Stomach (tissue), 9 donors: ENCODE data around the gene DRC3. TPM values are rescaled to one million over a fixed set of nuclear protein-coding genes. Genes with fewer than 3 reads are reported as not detected.

Experiments used
- DNase-seq, 2 donors: peaks; one replicate each; pipeline versions ENCODE4 v3.0.0 to v3.0.0-alpha.2; 2013 to 2019
- H3K27ac ChIP-seq, 5 donors: fragments of 200-600 bp in 4 of 5; sonication (generic) in 4 of 5; one replicate each; pipeline ENCODE4 v1.5.1; 2013 to 2019; ENCODE audit warnings: mild to moderate bottlenecking in 1 of 5, moderate library complexity in 1 of 5
- H3K27me3 ChIP-seq, 3 donors: fragments of 200-600 bp; sonication (generic); one replicate each; pipeline ENCODE4 v1.5.1; 2017 to 2019; ENCODE audit warnings: mixed run types in 1 of 3
- H3K36me3 ChIP-seq, 4 donors: fragments of 200-600 bp; sonication (generic); 1 replicate in 3 of 4; 2 replicates in 1 of 4; pipeline ENCODE4 v1.5.1; 2016 to 2019
- H3K4me1 ChIP-seq, 4 donors: fragments of 200-600 bp; sonication (generic); one replicate each; pipeline ENCODE4 v1.5.1; 2016 to 2019
- H3K4me3 ChIP-seq, 4 donors: fragments of 200-600 bp; sonication (generic) in 3 of 4; one replicate each; pipeline ENCODE4 v1.5.1; 2016 to 2019; ENCODE audit warnings: mild to moderate bottlenecking in 1 of 4
- H3K9me3 ChIP-seq, 4 donors: fragments of 200-600 bp; sonication (generic); one replicate each; pipeline ENCODE4 v1.5.1; 2016 to 2019
- EP300 ChIP-seq: sonication (generic); formaldehyde crosslinking; IDR thresholded peaks from one replicate; pipeline ENCODE4 v1.6.1; 2017; ENCODE audit warnings: antibody characterized with exemption
- POLR2A ChIP-seq, 4 donors: fragments of 450-650 bp; IDR thresholded peaks; one replicate each; pipeline ENCODE4 v1.6.1; 2016; ENCODE audit warnings: antibody characterized with exemption in 4 of 4, control low read depth in 2 of 4, mild to moderate bottlenecking in 1 of 4, moderate library complexity in 1 of 4
- POLR2AphosphoS5 ChIP-seq, 3 donors: sonication (generic); formaldehyde crosslinking; IDR thresholded peaks; one replicate each; pipeline ENCODE4 v1.6.1; 2016; ENCODE audit warnings: antibody characterized with exemption in 3 of 3
- WGBS, 5 donors: extraction: QIAGEN DNeasy Blood & Tissue Kit in 3 of 5; methylation state at CpG; one replicate each; pipeline versions ENCODE4 v1.1.5 to v1.1.7; 2013 to 2018; 5-methylcytosine and 5-hydroxymethylcytosine counted together
- intact Hi-C: fragments of 100-400 bp; cut with DNase I; formaldehyde crosslinking; loops from one replicate; pipeline ENCODE4 v1.15.1; 2023; ENCODE audit warnings: low total_unique reads
- polyA plus RNA-seq, 3 donors: library from polyadenylated mRNA; stranded (reverse); fragments of 200-250 nt; gene quantifications; one replicate each; pipeline ENCODE4 v1.2.3, GENCODE V29; 2013
- total RNA-seq, 5 donors: library from RNA; depleted of rRNA; stranded (reverse); fragments of >200 nt; gene quantifications; one replicate each; pipeline versions ENCODE4 v1.1.0 to v1.2.3, GENCODE V29; 2014 to 2016
- TF ChIP-seq, protein P1 (sequence below), 7 experiments: fragments of 450-650 bp in 4 of 7; fragments of 200-600 bp in 3 of 7; sonication (generic) in 3 of 7; IDR thresholded peaks; one replicate each; pipeline ENCODE4 v1.5.1; 2016 to 2019; ENCODE audit warnings: antibody characterized with exemption in 7 of 7, control low read depth in 2 of 7, mild to moderate bottlenecking in 1 of 7
- donor health status: healthy with polysubstance abuse.
- donor health status: Bipolar disorder and iron deficiency.
- donor health status: healthy.

Gene DRC3
- total and polyA plus RNA-seq, 8 donors, result 1.1 to 16.5 (median 1.7) TPM; not detected in 1

DNA sequence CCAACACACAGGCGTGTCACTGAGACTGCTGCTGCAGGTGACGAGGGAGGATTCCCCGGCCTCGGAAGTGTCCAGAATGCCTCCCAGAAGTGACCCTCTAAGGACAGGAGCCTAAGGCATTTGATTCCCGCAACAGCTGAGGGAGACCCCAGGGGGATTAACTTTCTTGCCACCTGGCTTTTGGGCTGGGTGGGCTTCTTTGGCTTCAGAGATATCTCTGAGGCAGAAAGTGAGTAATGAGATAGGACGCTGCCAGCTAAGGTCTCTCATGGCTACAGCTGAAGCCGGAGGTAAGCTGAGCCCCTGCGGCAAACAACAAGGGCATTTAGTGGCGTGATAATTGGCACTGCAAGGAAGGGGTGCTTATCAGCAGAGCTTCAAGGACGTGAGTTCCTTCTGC is 17.0 kb downstream of the DRC3 start:
- no peak overlapping the region for H3K4me3 ChIP-seq
- TF ChIP-seq POLR2AphosphoS5 (IDR thresholded peaks at IDR 0.05), result no peak
- TF ChIP-seq EP300, result no peak
- TF ChIP-seq POLR2A (IDR thresholded peaks at IDR 0.05), result no peak
- TF ChIP-seq, protein P1, sequence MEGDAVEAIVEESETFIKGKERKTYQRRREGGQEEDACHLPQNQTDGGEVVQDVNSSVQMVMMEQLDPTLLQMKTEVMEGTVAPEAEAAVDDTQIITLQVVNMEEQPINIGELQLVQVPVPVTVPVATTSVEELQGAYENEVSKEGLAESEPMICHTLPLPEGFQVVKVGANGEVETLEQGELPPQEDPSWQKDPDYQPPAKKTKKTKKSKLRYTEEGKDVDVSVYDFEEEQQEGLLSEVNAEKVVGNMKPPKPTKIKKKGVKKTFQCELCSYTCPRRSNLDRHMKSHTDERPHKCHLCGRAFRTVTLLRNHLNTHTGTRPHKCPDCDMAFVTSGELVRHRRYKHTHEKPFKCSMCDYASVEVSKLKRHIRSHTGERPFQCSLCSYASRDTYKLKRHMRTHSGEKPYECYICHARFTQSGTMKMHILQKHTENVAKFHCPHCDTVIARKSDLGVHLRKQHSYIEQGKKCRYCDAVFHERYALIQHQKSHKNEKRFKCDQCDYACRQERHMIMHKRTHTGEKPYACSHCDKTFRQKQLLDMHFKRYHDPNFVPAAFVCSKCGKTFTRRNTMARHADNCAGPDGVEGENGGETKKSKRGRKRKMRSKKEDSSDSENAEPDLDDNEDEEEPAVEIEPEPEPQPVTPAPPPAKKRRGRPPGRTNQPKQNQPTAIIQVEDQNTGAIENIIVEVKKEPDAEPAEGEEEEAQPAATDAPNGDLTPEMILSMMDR (IDR thresholded peaks at IDR 0.05), result no peak
- H3K27ac ChIP-seq, result no peak overlapping the region
- WGBS, 5 donors, result 83 to 91% (median 87%) methylated on average over 10 of the region's 10 CpGs
- H3K9me3 ChIP-seq, result no peaks in the 10 kb centered on the region
- no peaks in the 10 kb centered on the region for H3K27me3 ChIP-seq
- H3K36me3 ChIP-seq, result peaks cover 0 to 39% (median 0%) of the 10 kb centered on the region in 4 donors
- intact Hi-C loops, result no loop called here
- H3K4me1 ChIP-seq, result peaks cover 0 to 12% (median 0%) of the 10 kb centered on the region in 4 donors
- no peak for DNase-seq

DNA sequence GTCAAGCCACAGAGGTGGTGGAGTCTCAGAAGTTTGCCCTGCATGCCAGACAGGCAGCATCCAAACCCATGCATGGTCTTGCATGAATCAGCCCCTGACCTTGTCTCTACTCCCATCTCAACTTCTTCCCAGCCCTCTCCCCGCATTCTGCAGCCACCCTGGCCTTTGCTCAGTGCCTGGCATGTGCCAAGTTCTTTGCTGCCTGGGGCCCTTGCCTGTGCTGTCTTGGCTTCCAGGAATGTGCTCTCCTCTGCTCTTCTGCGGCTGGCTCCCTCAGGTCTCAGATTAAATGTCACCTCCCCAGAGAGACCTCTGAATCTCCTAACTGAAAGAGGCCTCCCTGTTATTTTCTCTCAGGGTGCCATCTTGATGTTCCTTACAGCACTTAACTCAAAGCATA is 17.6 kb downstream of the DRC3 start:
- H3K4me1 ChIP-seq, result peaks cover 0 to 12% (median 0%) of the 10 kb centered on the region in 4 donors
- intact Hi-C loops, result no loop called here
- WGBS, 5 donors, result 83 to 91% (median 87%) methylated on average over 1 to 2 of the region's 2 CpGs
- TF ChIP-seq EP300 (no peak), POLR2AphosphoS5 (IDR thresholded peaks at IDR 0.05) (no peak), POLR2A (IDR thresholded peaks at IDR 0.05) (no peak)
- TF ChIP-seq, protein P1 (IDR thresholded peaks at IDR 0.05), result no peak
- H3K27me3 ChIP-seq, result no peaks in the 10 kb centered on the region
- H3K9me3 ChIP-seq, result no peaks in the 10 kb centered on the region
- no peak for DNase-seq
- no peak overlapping the region for H3K4me3 ChIP-seq
- H3K27ac ChIP-seq, result peak overlapping the region in 1 of 5 donors; percentile 46
- H3K36me3 ChIP-seq, result peaks cover 0 to 39% (median 0%) of the 10 kb centered on the region in 4 donors

DNA sequence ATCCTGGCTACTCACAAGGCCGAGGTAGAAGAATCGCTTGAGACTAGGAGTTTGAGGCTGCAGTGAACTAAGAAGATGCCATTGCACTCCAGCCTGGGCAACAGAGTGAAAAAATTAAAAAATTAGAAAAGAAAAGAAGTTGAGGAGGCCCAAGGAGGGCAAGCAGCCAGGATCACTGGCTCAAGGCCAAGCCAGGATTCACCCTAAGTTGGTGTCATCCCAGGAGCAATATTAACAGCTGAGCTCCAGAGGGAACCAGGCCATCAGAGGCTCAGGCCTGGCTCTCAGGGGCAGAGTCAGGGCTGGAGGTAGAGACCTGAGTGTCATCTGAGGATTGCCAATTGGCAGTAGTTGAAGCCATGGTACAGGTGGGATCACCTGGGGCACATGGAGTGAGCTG is 20.7 kb downstream of the DRC3 start:
- peaks cover 0 to 29% (median 0%) of the 10 kb centered on the region in 4 donors for H3K36me3 ChIP-seq
- TF ChIP-seq, protein P1 (IDR thresholded peaks at IDR 0.05), result no peak
- TF ChIP-seq POLR2AphosphoS5 (IDR thresholded peaks at IDR 0.05) (no peak), EP300 (no peak), POLR2A (IDR thresholded peaks at IDR 0.05) (no peak)
- no peaks in the 10 kb centered on the region for H3K27me3 ChIP-seq
- H3K9me3 ChIP-seq, result no peaks in the 10 kb centered on the region
- no peak overlapping the region for H3K27ac ChIP-seq
- DNase-seq, result no peak
- H3K4me1 ChIP-seq, result peaks cover 0 to 12% (median 0%) of the 10 kb centered on the region in 4 donors
- H3K4me3 ChIP-seq, result no peak overlapping the region
- intact Hi-C loops, result no loop called here
- WGBS, 5 donors, result 79 to 96% (median 93%) methylated on average over 2 of the region's 2 CpGs

DNA sequence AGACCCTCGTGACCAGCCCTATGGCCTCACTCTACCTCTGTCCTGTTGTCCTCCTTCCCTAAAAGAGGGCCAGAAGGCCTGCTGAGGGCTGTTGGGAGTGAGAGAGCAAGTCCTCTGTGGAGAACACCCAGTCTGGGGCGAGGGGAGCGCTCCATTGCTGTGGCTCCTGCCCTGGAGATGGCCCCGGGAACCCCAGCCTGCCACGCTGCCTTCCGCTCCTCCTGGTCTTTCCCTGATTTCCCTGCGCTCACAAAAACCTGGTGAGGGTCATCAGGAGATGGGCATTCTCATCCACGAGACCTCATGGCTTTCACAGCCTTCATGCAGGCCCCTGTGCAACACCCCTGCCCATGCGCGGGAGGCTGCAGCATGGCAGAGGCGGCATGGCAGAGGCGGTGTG is 21.2 kb downstream of the DRC3 start:
- intact Hi-C loops, result no loop called here
- no peaks in the 10 kb centered on the region for H3K27me3 ChIP-seq
- TF ChIP-seq POLR2AphosphoS5 (IDR thresholded peaks at IDR 0.05) (no peak), POLR2A (IDR thresholded peaks at IDR 0.05) (no peak), EP300 (no peak)
- TF ChIP-seq, protein P1 (IDR thresholded peaks at IDR 0.05), result no peak

More for the DNA sequence above, 21.2 kb downstream of the DRC3 start:
- Histone ChIP-seq H3K36me3 (peaks cover 0 to 25% (median 0%) of the 10 kb centered on the region in 4 donors), H3K9me3 (no peaks in the 10 kb centered on the region), H3K27ac (no peak overlapping the region), H3K4me1 (peaks cover 0 to 12% (median 0%) of the 10 kb centered on the region in 4 donors), H3K4me3 (no peak overlapping the region)
- no peak for DNase-seq
- WGBS, 5 donors, result 88 to 97% (median 94%) methylated on average over 12 of the region's 12 CpGs
